ENCODE data around the gene C10orf120.

The C10orf120 gene

DNA sequence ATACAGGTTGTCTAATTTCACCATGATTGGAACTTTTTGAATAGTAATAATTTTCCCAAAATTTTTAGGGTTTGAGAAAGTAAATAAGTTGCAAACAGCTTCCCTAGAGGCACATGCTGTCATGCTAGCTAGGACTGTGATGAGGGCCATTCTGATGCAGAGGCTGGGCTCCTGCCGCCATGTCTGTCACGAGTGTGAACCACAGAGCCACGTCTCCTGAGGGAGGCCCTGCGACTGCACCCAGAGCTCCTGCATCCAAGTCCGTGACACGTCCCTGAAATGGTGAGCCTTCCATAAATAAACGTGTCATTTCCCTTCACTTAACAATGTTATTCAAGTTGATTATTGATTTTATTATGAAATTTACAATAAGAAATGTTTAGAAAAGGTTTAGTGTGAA, 40.0 kb downstream of the C10orf120 start:
- TF ChIP-seq CTCF (IDR thresholded peaks at IDR 0.05) = no peak

- no peak for TF ChIP-seq CTCF (IDR thresholded peaks at IDR 0.05)
Measured at GRCh38 chr10:122659126-122659525, 40.5 kb downstream of the C10orf120 start.

DNA sequence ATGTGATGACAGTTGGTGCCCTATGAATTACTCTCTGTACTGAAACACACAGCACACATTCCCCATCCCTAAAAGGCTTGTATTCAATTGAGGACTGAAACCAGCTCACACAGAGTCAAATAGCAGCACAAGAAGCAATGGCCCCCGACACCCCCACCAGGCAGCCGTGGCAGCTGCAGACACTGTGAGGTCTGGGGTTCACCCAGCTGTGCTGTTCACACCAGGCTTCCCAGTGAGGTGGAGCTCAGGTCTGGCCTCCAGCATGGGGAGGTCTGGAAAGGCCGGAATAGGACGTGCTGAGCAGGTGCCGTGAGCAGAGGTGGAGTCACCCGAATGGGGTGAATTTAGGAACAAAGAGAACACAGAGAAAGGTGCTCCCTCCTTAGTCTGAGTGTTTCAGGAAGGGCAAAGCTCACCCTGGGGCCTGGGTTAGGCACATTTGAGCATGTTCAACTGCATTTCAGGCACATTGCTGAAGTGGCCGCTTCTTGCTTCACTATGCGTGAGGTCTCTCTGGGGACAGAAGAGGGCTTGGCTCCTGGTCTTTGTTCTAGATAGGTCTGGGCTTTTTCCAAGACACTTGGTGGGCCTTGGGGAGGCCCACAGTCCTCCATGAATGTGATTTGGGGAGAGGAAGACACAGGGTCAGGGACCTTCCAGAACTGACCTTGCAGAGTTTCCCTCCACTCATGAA, 41.1 kb downstream of the C10orf120 start:
- no peak for TF ChIP-seq CTCF (IDR thresholded peaks at IDR 0.05)

DNA sequence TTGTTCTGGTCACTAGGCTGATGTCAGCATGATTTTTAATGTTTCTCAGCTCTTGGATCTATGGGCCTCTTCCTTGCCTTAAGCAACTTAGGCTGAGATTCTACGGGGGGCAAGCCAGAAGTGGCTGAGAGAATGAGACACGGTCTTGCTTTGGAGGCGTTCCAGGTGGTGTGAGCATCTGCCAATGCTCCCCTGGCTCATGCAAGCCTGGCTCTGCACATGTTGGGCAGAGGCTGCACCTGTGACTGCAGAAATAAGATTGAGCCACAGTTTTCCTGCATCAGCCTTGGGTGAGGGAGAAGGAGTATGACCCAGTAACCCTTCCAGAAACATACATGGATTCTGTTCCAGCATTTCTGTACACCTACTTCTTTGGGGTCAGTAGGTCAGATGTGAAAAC, 41.9 kb downstream of the C10orf120 start:
- no peak for TF ChIP-seq CTCF (IDR thresholded peaks at IDR 0.05)

DNA sequence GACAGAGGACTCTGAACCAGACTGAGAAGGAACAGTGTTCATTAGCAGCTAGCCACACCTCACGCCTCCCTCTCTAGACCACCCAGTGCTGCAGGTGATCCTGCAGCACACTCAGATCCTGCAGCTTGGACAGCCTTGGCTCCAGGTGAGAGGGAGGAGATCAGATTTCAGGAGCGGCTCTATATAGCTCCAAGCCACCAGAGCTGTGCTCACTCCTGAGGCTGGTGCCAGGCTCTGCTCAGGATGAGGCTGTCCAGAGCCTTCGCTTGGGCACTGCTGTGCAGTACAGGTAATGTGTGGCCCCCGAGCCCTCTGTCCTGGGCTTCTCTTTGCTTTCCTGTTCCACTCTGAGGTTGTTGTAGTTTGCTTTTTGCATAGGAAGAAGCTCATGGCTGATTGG, 42.4 kb downstream of the C10orf120 start:
- no peak for TF ChIP-seq CTCF (IDR thresholded peaks at IDR 0.05)

DNA sequence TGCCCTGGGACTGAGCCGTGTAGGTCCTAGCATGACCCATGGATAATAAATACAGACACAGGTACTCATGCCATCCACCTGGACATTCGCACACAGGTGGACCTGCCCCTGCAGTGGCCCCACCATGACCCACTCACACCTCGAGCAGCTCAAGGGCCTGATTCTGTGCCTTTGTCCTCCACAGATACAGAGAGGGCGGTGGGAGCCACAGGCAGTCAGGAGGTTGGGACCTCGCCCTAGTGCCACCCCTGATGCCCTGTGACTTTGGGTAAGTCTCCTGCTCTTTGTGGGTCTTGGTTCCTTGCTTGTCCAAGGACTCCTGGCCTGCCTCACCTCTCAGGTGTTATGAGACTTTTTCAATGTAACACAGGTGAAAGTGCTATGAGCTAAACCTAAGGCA, 42.9 kb downstream of the C10orf120 start:
- TF ChIP-seq CTCF (IDR thresholded peaks at IDR 0.05) = no peak

DNA sequence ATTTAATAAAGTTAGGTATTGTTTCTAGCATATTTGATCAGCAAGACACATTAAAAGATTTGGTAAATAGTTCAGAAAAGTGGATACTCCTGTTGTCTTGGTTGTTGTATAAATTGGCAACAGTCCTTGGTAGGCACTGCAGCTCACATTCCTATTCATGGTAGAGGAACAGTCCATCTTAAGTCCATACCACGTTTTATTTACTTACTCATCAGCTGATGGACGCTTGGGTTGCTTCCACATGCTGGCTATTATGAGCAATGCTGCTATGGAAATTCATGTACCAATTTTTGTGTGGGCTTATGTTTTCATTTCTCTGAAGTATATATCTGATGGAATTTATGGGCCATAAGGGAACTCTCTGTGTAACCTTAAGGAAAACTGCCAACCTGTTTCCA, 43.3 kb downstream of the C10orf120 start:
- TF ChIP-seq CTCF (IDR thresholded peaks at IDR 0.05) = no peak

Measured in LNCAP (cell line).